ENCODE measurements around the gene NFKBIB. TPM values are rescaled to one million over a fixed set of nuclear protein-coding genes. Genes with fewer than 3 reads are reported as not detected.

The NFKBIB gene
- total and polyA plus RNA-seq, 2 experiments from 2014 or later: 24.1 to 29.6 TPM

DNA sequence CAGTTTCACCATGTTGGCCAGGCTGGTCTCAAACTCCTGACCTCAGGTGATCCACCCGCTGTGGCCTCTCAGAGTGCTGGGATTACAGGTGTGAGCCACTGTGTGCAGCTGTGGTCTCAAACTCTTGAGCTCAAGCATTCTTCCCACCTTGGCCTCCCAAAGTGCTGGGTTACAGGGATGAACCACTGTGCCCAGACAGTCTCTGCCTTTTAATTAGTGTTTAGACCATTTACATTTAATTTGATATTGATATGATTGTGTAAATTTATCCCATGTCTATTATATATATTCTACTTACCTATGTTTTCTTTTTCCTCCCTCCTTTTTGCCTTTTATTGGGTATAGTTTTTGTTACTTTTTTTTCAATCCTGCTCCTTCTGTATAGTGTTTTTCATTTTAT is 1.9 kb downstream of the NFKBIB start:
- H3K36me3 ChIP-seq (replicated peaks; ENCODE audit: insufficient read depth, low read depth): no peaks in the 10 kb centered on the region
- no peak overlapping the region for H3K4me3 ChIP-seq
- H3K79me2 ChIP-seq: peaks cover 49% of the 10 kb centered on the region
- TF ChIP-seq EZH2phosphoT487 (IDR thresholded peaks at IDR 0.05; ENCODE audit: low read depth, severe bottlenecking, unreplicated experiment) (no peak), EZH2 (IDR thresholded peaks at IDR 0.05; ENCODE audit: borderline replicate concordance) (no peak)
- TF ChIP-seq, protein P1, sequence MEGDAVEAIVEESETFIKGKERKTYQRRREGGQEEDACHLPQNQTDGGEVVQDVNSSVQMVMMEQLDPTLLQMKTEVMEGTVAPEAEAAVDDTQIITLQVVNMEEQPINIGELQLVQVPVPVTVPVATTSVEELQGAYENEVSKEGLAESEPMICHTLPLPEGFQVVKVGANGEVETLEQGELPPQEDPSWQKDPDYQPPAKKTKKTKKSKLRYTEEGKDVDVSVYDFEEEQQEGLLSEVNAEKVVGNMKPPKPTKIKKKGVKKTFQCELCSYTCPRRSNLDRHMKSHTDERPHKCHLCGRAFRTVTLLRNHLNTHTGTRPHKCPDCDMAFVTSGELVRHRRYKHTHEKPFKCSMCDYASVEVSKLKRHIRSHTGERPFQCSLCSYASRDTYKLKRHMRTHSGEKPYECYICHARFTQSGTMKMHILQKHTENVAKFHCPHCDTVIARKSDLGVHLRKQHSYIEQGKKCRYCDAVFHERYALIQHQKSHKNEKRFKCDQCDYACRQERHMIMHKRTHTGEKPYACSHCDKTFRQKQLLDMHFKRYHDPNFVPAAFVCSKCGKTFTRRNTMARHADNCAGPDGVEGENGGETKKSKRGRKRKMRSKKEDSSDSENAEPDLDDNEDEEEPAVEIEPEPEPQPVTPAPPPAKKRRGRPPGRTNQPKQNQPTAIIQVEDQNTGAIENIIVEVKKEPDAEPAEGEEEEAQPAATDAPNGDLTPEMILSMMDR (IDR thresholded peaks at IDR 0.05; ENCODE audit: poor library complexity): no peak
- H3K27ac ChIP-seq: peak overlapping the region; percentile 95
- no peak overlapping the region for H2AFZ ChIP-seq
- no peaks in the 10 kb centered on the region for H4K20me1 ChIP-seq (ENCODE audit: insufficient read depth, poor library complexity, severe bottlenecking)
- H3K4me2 ChIP-seq: peak overlapping the region; percentile 81
- H3K27me3 ChIP-seq: no peaks in the 10 kb centered on the region
- H3K9me3 ChIP-seq (ENCODE audit: low read depth): no peaks in the 10 kb centered on the region
- peaks cover 11% of the 10 kb centered on the region for H3K4me1 ChIP-seq (ENCODE audit: insufficient read depth)
- DNase-seq (ENCODE audit: low spot score): no peak
- 93% methylated on average over 1 of the region's 1 CpG for WGBS (ENCODE audit: low lambda C conversion rate, missing lambda C conversion rate)
- no peaks in the 10 kb centered on the region for H3K9me2 ChIP-seq (replicated peaks; ENCODE audit: insufficient read depth)

DNA sequence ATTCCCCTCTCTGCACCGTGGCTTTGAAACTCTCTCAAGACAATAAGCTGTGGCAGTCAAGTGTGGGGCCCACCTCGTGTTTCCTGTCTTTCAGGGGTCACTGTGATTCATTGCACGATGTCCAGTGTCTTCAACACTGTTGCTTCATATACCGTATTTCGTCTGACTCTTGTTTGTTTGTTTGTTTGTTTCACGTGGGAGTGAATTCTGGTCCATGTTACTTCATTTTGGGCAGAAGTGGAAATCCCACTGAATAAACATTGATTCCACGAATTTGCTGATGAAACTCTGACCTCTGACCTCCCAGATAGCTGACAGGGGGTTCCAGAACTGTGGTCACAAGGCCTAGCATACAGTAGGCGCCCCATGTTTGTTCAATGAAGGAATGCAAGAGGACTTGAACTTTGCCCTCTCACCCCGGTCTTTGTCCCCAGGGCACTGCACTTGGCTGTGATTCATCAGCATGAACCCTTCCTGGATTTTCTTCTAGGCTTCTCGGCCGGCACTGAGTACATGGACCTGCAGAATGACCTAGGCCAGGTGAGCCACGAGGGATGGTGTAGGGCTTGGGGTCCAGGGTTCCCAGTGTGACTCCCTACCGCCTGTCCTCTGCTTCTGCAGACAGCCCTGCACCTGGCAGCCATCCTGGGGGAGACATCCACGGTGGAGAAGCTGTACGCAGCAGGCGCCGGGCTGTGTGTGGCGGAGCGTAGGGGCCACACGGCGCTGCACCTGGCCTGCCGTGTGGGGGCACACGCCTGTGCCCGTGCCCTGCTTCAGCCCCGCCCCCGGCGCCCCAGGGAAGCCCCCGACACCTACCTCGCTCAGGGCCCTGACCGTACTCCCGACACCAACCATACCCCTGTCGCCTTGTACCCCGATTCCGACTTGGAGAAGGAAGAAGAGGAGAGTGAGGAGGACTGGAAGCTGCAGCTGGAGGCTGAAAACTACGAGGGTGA is 5.1 kb downstream of the NFKBIB start:
- H3K27me3 ChIP-seq: no peaks in the 10 kb centered on the region
- H3K79me2 ChIP-seq: peaks cover 28% of the 10 kb centered on the region
- peaks cover 5% of the 10 kb centered on the region for H3K4me1 ChIP-seq (ENCODE audit: insufficient read depth)
- no peak for TF ChIP-seq EZH2 (IDR thresholded peaks at IDR 0.05; ENCODE audit: borderline replicate concordance)
- TF ChIP-seq EZH2phosphoT487 (IDR thresholded peaks at IDR 0.05; ENCODE audit: low read depth, severe bottlenecking, unreplicated experiment): no peak
- TF ChIP-seq, protein P1 (IDR thresholded peaks at IDR 0.05; ENCODE audit: poor library complexity): no peak
- no peak overlapping the region for H3K27ac ChIP-seq
- no peaks in the 10 kb centered on the region for H4K20me1 ChIP-seq (ENCODE audit: insufficient read depth, poor library complexity, severe bottlenecking)
- no peaks in the 10 kb centered on the region for H3K9me3 ChIP-seq (ENCODE audit: low read depth)
- 88% methylated on average over 26 of the region's 35 CpGs for WGBS (ENCODE audit: low lambda C conversion rate, missing lambda C conversion rate)
- no peaks in the 10 kb centered on the region for H3K36me3 ChIP-seq (replicated peaks; ENCODE audit: insufficient read depth, low read depth)
- no peaks in the 10 kb centered on the region for H3K9me2 ChIP-seq (replicated peaks; ENCODE audit: insufficient read depth)
- no peak overlapping the region for H2AFZ ChIP-seq
- H3K4me2 ChIP-seq: no peak overlapping the region
- H3K4me3 ChIP-seq: no peak overlapping the region
- no peak for DNase-seq (ENCODE audit: low spot score)

DNA sequence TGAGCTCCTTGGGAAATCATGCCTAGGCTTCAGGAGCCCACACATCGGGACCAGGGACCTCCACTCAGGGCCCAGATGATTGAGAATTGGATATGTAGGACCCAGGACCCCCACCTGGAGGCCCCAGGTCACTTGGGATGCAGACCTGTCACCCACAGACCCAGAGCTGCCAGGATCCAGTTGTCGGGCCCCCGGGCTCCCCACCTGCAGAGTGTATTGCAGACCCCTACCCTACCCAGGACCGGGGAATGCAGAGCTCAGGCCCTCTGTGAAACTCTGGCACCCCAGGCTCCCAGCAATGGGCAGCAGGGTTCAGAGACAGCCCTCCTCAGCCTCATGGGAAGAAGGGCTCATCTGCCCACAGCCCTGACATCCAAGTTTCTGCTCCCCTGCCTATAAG is 5.9 kb downstream of the NFKBIB start:
- no peak for TF ChIP-seq EZH2phosphoT487 (IDR thresholded peaks at IDR 0.05; ENCODE audit: low read depth, severe bottlenecking, unreplicated experiment)
- TF ChIP-seq, protein P1 (IDR thresholded peaks at IDR 0.05; ENCODE audit: poor library complexity): no peak
- TF ChIP-seq EZH2 (IDR thresholded peaks at IDR 0.05; ENCODE audit: borderline replicate concordance): no peak
- 98% methylated on average over 4 of the region's 4 CpGs for WGBS (ENCODE audit: low lambda C conversion rate, missing lambda C conversion rate)
- no peak for DNase-seq (ENCODE audit: low spot score)
- Histone ChIP-seq H3K36me3 (replicated peaks; ENCODE audit: insufficient read depth, low read depth) (no peaks in the 10 kb centered on the region), H3K4me3 (no peak overlapping the region), H3K27me3 (no peaks in the 10 kb centered on the region), H2AFZ (no peak overlapping the region), H3K27ac (no peak overlapping the region), H3K4me1 (ENCODE audit: insufficient read depth) (peaks cover 5% of the 10 kb centered on the region), H3K79me2 (peaks cover 28% of the 10 kb centered on the region), H3K9me3 (ENCODE audit: low read depth) (no peaks in the 10 kb centered on the region), H3K4me2 (no peak overlapping the region), H4K20me1 (ENCODE audit: insufficient read depth, poor library complexity, severe bottlenecking) (no peaks in the 10 kb centered on the region), H3K9me2 (replicated peaks; ENCODE audit: insufficient read depth) (no peaks in the 10 kb centered on the region)

Measured in hepatocyte (in vitro differentiated cells).